Effector memory CD8-positive, alpha-beta T cell (primary cell): Measurements from ENCODE around the gene MAD1L1.
"Not testable (repeated sequence)": the region's sequence is repeated elsewhere in the genome, so short reads cannot be mapped to it uniquely, and the experiment has no call there.

Source experiments
- ATAC-seq: fragments of 150-1000 bp; cut with Tn5 transposase; replicated peaks from 2 replicates; pipeline ENCODE4 v1.10.0; 2021; ENCODE audit warnings: mild to moderate bottlenecking, moderate library complexity
- DNase-seq, 3 experiments: peaks; one replicate each; pipeline ENCODE4 v3.0.0; 2021
- H3K27ac Mint-ChIP-seq, 2 donors: one replicate each; pipeline ENCODE4 v1.8.0; 2022; ENCODE audit warnings: mild to moderate bottlenecking in 2 of 2, mixed read lengths in 2 of 2, moderate library complexity in 2 of 2
- H3K27me3 Mint-ChIP-seq, 2 donors: one replicate each; pipeline ENCODE4 v1.8.0; 2022; ENCODE audit warnings: mixed read lengths in 2 of 2
- H3K36me3 Mint-ChIP-seq: one replicate; pipeline ENCODE4 v1.8.0; 2022; ENCODE audit warnings: mild to moderate bottlenecking, moderate library complexity, mixed read lengths; ENCODE audit not compliant: insufficient read depth
- H3K4me1 Mint-ChIP-seq, 2 donors: one replicate each; pipeline ENCODE4 v1.8.0; 2022; ENCODE audit warnings: low read depth in 2 of 2, mixed read lengths in 2 of 2
- H3K4me3 Mint-ChIP-seq, 2 donors: one replicate each; pipeline ENCODE4 v1.8.0; 2022; ENCODE audit warnings: mild to moderate bottlenecking in 2 of 2, mixed read lengths in 2 of 2, moderate library complexity in 2 of 2
- H3K9me3 Mint-ChIP-seq, 2 donors: one replicate each; pipeline ENCODE4 v1.8.0; 2022; ENCODE audit warnings: mixed read lengths in 2 of 2

The MAD1L1 gene

GRCh38 chr7:1868516-1869165 is 364.1 kb downstream of the MAD1L1 start:
- H3K27me3 Mint-ChIP-seq: no peaks in the 10 kb centered on the region
- no peak overlapping the region for H3K4me3 Mint-ChIP-seq
- H3K36me3 Mint-ChIP-seq: peaks cover 7% of the 10 kb centered on the region
- H3K4me1 Mint-ChIP-seq: peaks cover 16 to 38% of the 10 kb centered on the region in 2 donors
- DNase-seq (no peak), ATAC-seq (no peak)
- peaks cover 0 to 2% of the 10 kb centered on the region in 2 donors for H3K9me3 Mint-ChIP-seq
- H3K27ac Mint-ChIP-seq: no peak overlapping the region

- DNase-seq: no peak
- H3K9me3 Mint-ChIP-seq: peaks cover 0 to 2% of the 10 kb centered on the region in 2 donors
- no peak overlapping the region for H3K27ac Mint-ChIP-seq
- H3K27me3 Mint-ChIP-seq: no peaks in the 10 kb centered on the region
- H3K4me3 Mint-ChIP-seq: no peak overlapping the region
- H3K36me3 Mint-ChIP-seq: peaks cover 7% of the 10 kb centered on the region
- ATAC-seq: no peak
- peaks cover 16 to 36% of the 10 kb centered on the region in 2 donors for H3K4me1 Mint-ChIP-seq
Observed at GRCh38 chr7:1867370-1868260, 365.1 kb downstream of the MAD1L1 start.

- Mint-ChIP-seq H3K27ac (peak overlapping the region in 1 of 2 donors; percentile 82), H3K4me1 (peaks cover 18 to 33% of the 10 kb centered on the region in 2 donors), H3K27me3 (no peaks in the 10 kb centered on the region), H3K4me3 (no peak overlapping the region), H3K36me3 (peaks cover 6% of the 10 kb centered on the region), H3K9me3 (peaks cover 0 to 2% of the 10 kb centered on the region in 2 donors)
- ATAC-seq: no peak
- DNase-seq: no peak
Observed at GRCh38 chr7:1866601-1867000, 366.1 kb downstream of the MAD1L1 start.

GRCh38 chr7:1865571-1866255 is 367.0 kb downstream of the MAD1L1 start:
- ATAC-seq: no peak
- Mint-ChIP-seq H3K36me3 (peaks cover 3% of the 10 kb centered on the region), H3K4me3 (no peak overlapping the region), H3K27me3 (no peaks in the 10 kb centered on the region), H3K9me3 (no peaks in the 10 kb centered on the region), H3K4me1 (peaks cover 18 to 30% of the 10 kb centered on the region in 2 donors), H3K27ac (peak overlapping the region in 1 of 2 donors; percentile 82)
- DNase-seq: no peak

GRCh38 chr7:1865000-1865555 is 367.7 kb downstream of the MAD1L1 start:
- Mint-ChIP-seq H3K27ac (no peak overlapping the region), H3K4me1 (peaks cover 19 to 31% of the 10 kb centered on the region in 2 donors), H3K36me3 (peaks cover 3% of the 10 kb centered on the region), H3K27me3 (no peaks in the 10 kb centered on the region), H3K4me3 (no peak overlapping the region), H3K9me3 (no peaks in the 10 kb centered on the region)
- no peak for ATAC-seq
- DNase-seq: no peak

- Mint-ChIP-seq H3K27ac (peak overlapping the region in 1 of 2 donors; percentile 22), H3K36me3 (peaks cover 3% of the 10 kb centered on the region)
- no peak for ATAC-seq
Observed at GRCh38 chr7:1864161-1864940, 368.4 kb downstream of the MAD1L1 start.

GRCh38 chr7:1863091-1863900 is 369.4 kb downstream of the MAD1L1 start:
- H3K4me3 Mint-ChIP-seq: no peak overlapping the region
- peaks cover 3% of the 10 kb centered on the region for H3K36me3 Mint-ChIP-seq
- no peak for ATAC-seq
- H3K4me1 Mint-ChIP-seq: peaks cover 19 to 27% of the 10 kb centered on the region in 2 donors
- no peak for DNase-seq
- H3K27ac Mint-ChIP-seq: peak overlapping the region in 1 of 2 donors; percentile 22
- no peaks in the 10 kb centered on the region for H3K27me3 Mint-ChIP-seq
- no peaks in the 10 kb centered on the region for H3K9me3 Mint-ChIP-seq

More at GRCh38 chr7:1864161-1864940, 368.4 kb downstream of the MAD1L1 start:
- Mint-ChIP-seq H3K4me3 (no peak overlapping the region), H3K9me3 (no peaks in the 10 kb centered on the region), H3K4me1 (peaks cover 19 to 28% of the 10 kb centered on the region in 2 donors), H3K27me3 (no peaks in the 10 kb centered on the region)
- DNase-seq: no peak

- no peak overlapping the region for H3K27ac Mint-ChIP-seq
- H3K9me3 Mint-ChIP-seq: no peaks in the 10 kb centered on the region
- H3K4me1 Mint-ChIP-seq: peaks cover 19 to 31% of the 10 kb centered on the region in 2 donors
- no peak for ATAC-seq
- DNase-seq: no peak
- peaks cover 3% of the 10 kb centered on the region for H3K36me3 Mint-ChIP-seq
- no peak overlapping the region for H3K4me3 Mint-ChIP-seq
- no peaks in the 10 kb centered on the region for H3K27me3 Mint-ChIP-seq
Observed at GRCh38 chr7:1862560-1862959, 370.2 kb downstream of the MAD1L1 start.

- H3K36me3 Mint-ChIP-seq: peaks cover 3% of the 10 kb centered on the region
- DNase-seq (no peak), ATAC-seq (no peak)
- H3K27ac Mint-ChIP-seq: no peak overlapping the region
- no peaks in the 10 kb centered on the region for H3K27me3 Mint-ChIP-seq
- H3K4me1 Mint-ChIP-seq: peaks cover 16 to 26% of the 10 kb centered on the region in 2 donors
- no peaks in the 10 kb centered on the region for H3K9me3 Mint-ChIP-seq
- H3K4me3 Mint-ChIP-seq: no peak overlapping the region
Observed at GRCh38 chr7:1861799-1862458, 370.8 kb downstream of the MAD1L1 start.

- ATAC-seq, DNase-seq: not testable (repeated sequence)
Observed at GRCh38 chr7:1860881-1861798, 371.6 kb downstream of the MAD1L1 start.

More at GRCh38 chr7:1860881-1861798, 371.6 kb downstream of the MAD1L1 start:
- not testable (repeated sequence) for H3K4me3 Mint-ChIP-seq, H3K27me3 Mint-ChIP-seq, H3K36me3 Mint-ChIP-seq, H3K27ac Mint-ChIP-seq, H3K9me3 Mint-ChIP-seq
- peaks cover 13 to 20% of the 10 kb centered on the region in 2 donors for H3K4me1 Mint-ChIP-seq
